IMR-90 (cell line): ENCODE results near the gene CFAP61. TPM values are rescaled to one million over a fixed set of nuclear protein-coding genes. Genes with fewer than 3 reads are reported as not detected.

Experiments used
- ATAC-seq: fragments of 200-7000 bp; cut with Tn5 transposase; 2 replicates; pipeline ENCODE4 v1.9.1; 2020; ENCODE audit warnings: low read depth, mild to moderate bottlenecking, moderate library complexity
- BruUV-seq: library from RNA; stranded (reverse); fragments of 400-500 nt; replicated peaks from 2 replicates; lab custom pipeline; 2021; lab: Mats Ljungman, UMichigan
- CTCF ChIA-PET: fragments of 300-600 bp; formaldehyde crosslinking; extraction: SDS; loops from one replicate; lab custom pipeline; 2021; ENCODE audit warnings: antibody characterized with exemption; lab: Yijun Ruan, JAX
- POLR2A ChIA-PET: fragments of 300-600 bp; sonication (Branson Sonifier 250); formaldehyde crosslinking; loops from one replicate; lab custom pipeline; 2022; ENCODE audit warnings: antibody characterized with exemption; ENCODE audit not compliant: unreplicated experiment; lab: Charles Lee
- DNase-seq: peaks from one replicate; pipeline ENCODE4 v3.0.0; 2013
- H2AFZ ChIP-seq: replicated peaks from 2 replicates; pipeline ENCODE3; 2013; ENCODE audit warnings: low read length, mild to moderate bottlenecking; ENCODE audit not compliant: poor library complexity
- H2AK5ac ChIP-seq: 2 replicates; pipeline ENCODE4 v1.6.1; 2013; ENCODE audit warnings: low read depth, low read length, inconsistent platforms
- H2AK9ac ChIP-seq: replicated peaks from 2 replicates; pipeline ENCODE3; 2013; ENCODE audit warnings: mild to moderate bottlenecking, low read depth, low read length, moderate library complexity; ENCODE audit not compliant: poor library complexity
- H2BK120ac ChIP-seq: 2 replicates; pipeline ENCODE4 v1.6.1; 2013; ENCODE audit warnings: low read depth, low read length, inconsistent platforms
- H2BK15ac ChIP-seq: 3 replicates; pipeline ENCODE4 v1.6.1; 2013; ENCODE audit warnings: low read depth, low read length, inconsistent platforms
- H2BK20ac ChIP-seq: 2 replicates; pipeline ENCODE4 v1.6.1; 2013; ENCODE audit warnings: low read depth, mild to moderate bottlenecking, inconsistent platforms, low read length, moderate library complexity
- H2BK5ac ChIP-seq: 2 replicates; pipeline ENCODE4 v1.6.1; 2013; ENCODE audit warnings: mild to moderate bottlenecking, low read depth, low read length, inconsistent platforms; ENCODE audit not compliant: poor library complexity, severe bottlenecking
- H3K14ac ChIP-seq: replicated peaks from 2 replicates; pipeline ENCODE4 v1.6.1; 2013; ENCODE audit warnings: low read depth, low read length, inconsistent platforms
- H3K18ac ChIP-seq: 2 replicates; pipeline ENCODE4 v1.6.1; 2013; ENCODE audit warnings: low read depth, low read length, control low read depth
- H3K23ac ChIP-seq: 2 replicates; pipeline ENCODE4 v1.6.1; 2013; ENCODE audit warnings: low read depth, low read length, inconsistent platforms
- H3K27ac ChIP-seq: 2 replicates; pipeline ENCODE4 v1.5.1; 2013; ENCODE audit warnings: mild to moderate bottlenecking, control low read depth, low read length; ENCODE audit not compliant: insufficient read depth
- H3K27me3 ChIP-seq: 2 replicates; pipeline ENCODE4 v1.6.1; 2013; ENCODE audit warnings: low read length; ENCODE audit not compliant: control insufficient read depth, insufficient read depth
- H3K36me3 ChIP-seq: 2 replicates; pipeline ENCODE4 v1.6.1; 2013; ENCODE audit warnings: low read length, mixed read lengths; ENCODE audit not compliant: control insufficient read depth, insufficient read depth
- H3K4ac ChIP-seq: 2 replicates; pipeline ENCODE4 v1.6.1; 2013; ENCODE audit warnings: low read depth, low read length, inconsistent platforms
- H3K4me1 ChIP-seq: 2 replicates; pipeline ENCODE4 v1.6.1; 2013; ENCODE audit warnings: low read length, mixed read lengths; ENCODE audit not compliant: control insufficient read depth, insufficient read depth
- H3K4me2 ChIP-seq: 2 replicates; pipeline ENCODE4 v1.6.1; 2013; ENCODE audit warnings: low read depth, mild to moderate bottlenecking, control low read depth, low read length, moderate library complexity
- H3K4me3 ChIP-seq: 2 replicates; pipeline ENCODE4 v1.5.1; 2013; ENCODE audit warnings: low read depth, mild to moderate bottlenecking, control low read depth, low read length, moderate library complexity; ENCODE audit not compliant: insufficient read depth
- H3K56ac ChIP-seq: 2 replicates; pipeline ENCODE4 v1.6.1; 2013; ENCODE audit warnings: low read length, inconsistent platforms; ENCODE audit not compliant: insufficient read depth; ENCODE audit errors: extremely low read depth
- H3K79me1 ChIP-seq, 2 experiments: 2 replicates each; pipeline ENCODE4 v1.6.1; 2013; ENCODE audit warnings: low read length in 2 of 2, inconsistent platforms in 1 of 2, low read depth in 1 of 2
- H3K9ac ChIP-seq: 2 replicates; pipeline ENCODE4 v1.6.1; 2013; ENCODE audit warnings: low read depth, low read length, control low read depth
- H3K9me1 ChIP-seq: 2 replicates; pipeline ENCODE4 v1.6.1; 2013; ENCODE audit warnings: low read length, inconsistent platforms; ENCODE audit not compliant: insufficient read depth
- H3K9me3 ChIP-seq: 2 replicates; pipeline ENCODE4 v1.6.1; 2013; ENCODE audit warnings: low read length; ENCODE audit not compliant: control insufficient read depth, insufficient read depth
- H4K20me1 ChIP-seq: 2 replicates; pipeline ENCODE4 v1.6.1; 2013; ENCODE audit warnings: low read length, inconsistent platforms; ENCODE audit not compliant: insufficient read depth
- H4K5ac ChIP-seq: 2 replicates; pipeline ENCODE4 v1.6.1; 2013; ENCODE audit warnings: mild to moderate bottlenecking, low read depth, low read length, control low read depth
- H4K8ac ChIP-seq, 2 experiments: 2 replicates each; pipeline ENCODE4 v1.6.1; 2013; ENCODE audit warnings: low read depth in 2 of 2, low read length in 2 of 2, control low read depth in 1 of 2, inconsistent platforms in 1 of 2
- H4K91ac ChIP-seq: 2 replicates; pipeline ENCODE4 v1.6.1; 2013; ENCODE audit warnings: low read depth, low read length, inconsistent platforms; ENCODE audit not compliant: insufficient read depth
- BHLHE40 ChIP-seq: fragments of 150-350 bp; IDR thresholded peaks from 2 replicates; pipeline ENCODE4 v1.6.1; 2016; ENCODE audit warnings: mild to moderate bottlenecking, low read depth, low read length
- CEBPB ChIP-seq: IDR thresholded peaks from 2 replicates; pipeline ENCODE4 v1.6.1; 2012; ENCODE audit warnings: low read depth, low read length, improper control_type of control experiment
- CHD1 ChIP-seq: IDR thresholded peaks from 2 replicates; pipeline ENCODE4 v1.6.1; 2012; ENCODE audit warnings: low read depth, low read length, improper control_type of control experiment
- FOS ChIP-seq: fragments of 150-350 bp; IDR thresholded peaks from 2 replicates; pipeline ENCODE4 v1.6.1; 2016; ENCODE audit warnings: low read depth, low read length
- MAFK ChIP-seq: IDR thresholded peaks from 2 replicates; pipeline ENCODE4 v1.6.1; 2012; ENCODE audit warnings: low read depth, low read length, improper control_type of control experiment
- MAZ ChIP-seq: IDR thresholded peaks from 2 replicates; pipeline ENCODE4 v1.6.1; 2012; ENCODE audit warnings: low read depth, mild to moderate bottlenecking, low read length, improper control_type of control experiment, moderate library complexity, borderline replicate concordance
- MXI1 ChIP-seq: IDR thresholded peaks from 2 replicates; pipeline ENCODE4 v1.6.1; 2012; ENCODE audit warnings: low read depth, mild to moderate bottlenecking, low read length, moderate library complexity, borderline replicate concordance
- NFE2L2 ChIP-seq: fragments of 150-350 bp; IDR thresholded peaks from 2 replicates; pipeline ENCODE4 v1.6.1; 2016; ENCODE audit warnings: low read depth, mild to moderate bottlenecking, low read length
- POLR2A ChIP-seq: IDR thresholded peaks from 2 replicates; pipeline ENCODE4 v1.6.1; 2012; ENCODE audit warnings: mild to moderate bottlenecking, low read depth, low read length
- RAD21 ChIP-seq: IDR thresholded peaks from 2 replicates; pipeline ENCODE4 v1.6.1; 2012; ENCODE audit warnings: low read length, improper control_type of control experiment
- RFX5 ChIP-seq: IDR thresholded peaks from 2 replicates; pipeline ENCODE4 v1.8.0; 2012; ENCODE audit warnings: low read depth, mild to moderate bottlenecking, low read length, moderate library complexity
- SMC3 ChIP-seq: fragments of 150-350 bp; IDR thresholded peaks from 2 replicates; pipeline ENCODE4 v1.6.1; 2016; ENCODE audit warnings: low read depth, mild to moderate bottlenecking, antibody characterized with exemption, low read length, moderate library complexity
- WGBS, 2 experiments: methylation state at CpG; one replicate each; pipeline versions ENCODE4 v1.1.5 to v1.1.7; 2013; ENCODE audit warnings: missing lambda C conversion rate in 2 of 2; ENCODE audit not compliant: insufficient read length in 1 of 2; ENCODE audit errors: extremely low coverage in 2 of 2; 5-methylcytosine and 5-hydroxymethylcytosine counted together
- dilution Hi-C: fragments of 300-500 bp; cut with HindIII; formaldehyde crosslinking; loops from one replicate; pipeline ENCODE4 v1.14.3; 2018; ENCODE audit warnings: low sequenced_read_pairs; ENCODE audit not compliant: unreplicated experiment
- in situ Hi-C: fragments of 300-500 bp; cut with MboI; formaldehyde crosslinking; loops from 3 replicates; pipeline ENCODE4 v1.14.3; 2019; ENCODE audit warnings: low sequenced_read_pairs, inconsistent platforms, mixed read lengths
- intact Hi-C: fragments of 100-400 bp; cut with micrococcal nuclease; formaldehyde crosslinking; loops from 2 replicates; pipeline ENCODE4 v1.10.0; 2022
- polyA plus RNA-seq, 3 experiments: library from polyadenylated mRNA; depleted of rRNA; stranded (reverse); fragments of >200 nt; gene quantifications; 2 replicates each; pipeline ENCODE4 v1.2.3, GENCODE V29; 2012; ENCODE audit warnings: low replicate concordance in 1 of 3
- total RNA-seq: library from RNA; depleted of rRNA; stranded (reverse); fragments of >200 nt; gene quantifications from 2 replicates; pipeline ENCODE4 v1.2.3, GENCODE V29; 2012
- TF ChIP-seq, protein P1 (sequence below): fragments of 150-350 bp; IDR thresholded peaks from 2 replicates; pipeline ENCODE4 v1.6.1; 2016; ENCODE audit warnings: low read depth, mild to moderate bottlenecking, low read length, moderate library complexity, borderline replicate concordance
- TF ChIP-seq, protein P2 (sequence below): fragments of 150-350 bp; IDR thresholded peaks from 2 replicates; pipeline ENCODE4 v1.6.1; 2017; ENCODE audit warnings: mild to moderate bottlenecking, antibody characterized with exemption, low read length, low read depth

CFAP61 gene
- total and polyA plus RNA-seq, 2 of the 4 experiments (the other 2 are of a cell fraction), result 0.07 TPM; not detected in 1

DNA sequence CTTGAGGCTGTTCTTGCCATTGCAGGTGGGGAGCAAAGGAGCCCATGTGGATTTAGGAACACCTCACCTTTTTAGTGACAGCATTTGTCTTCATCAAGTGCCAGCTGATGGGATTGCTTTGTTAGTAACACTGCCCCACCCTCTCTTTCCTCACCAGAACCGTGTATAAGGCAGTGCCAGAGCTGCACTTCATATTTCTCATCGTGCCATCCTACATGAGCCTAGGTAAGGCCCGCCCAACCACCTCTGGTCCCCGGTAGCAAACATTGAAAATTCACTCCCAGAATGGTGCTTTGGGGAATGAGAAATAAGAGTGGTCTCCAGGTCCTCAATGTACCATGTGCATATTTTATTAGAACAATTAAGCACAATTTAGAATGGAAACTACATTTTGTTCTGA, 22.7 kb downstream of the CFAP61 start:
- Histone ChIP-seq H3K18ac (no peak overlapping the region), H2AFZ (no peak overlapping the region), H2BK20ac (no peak overlapping the region), H3K36me3 (no peaks in the 10 kb centered on the region), H2AK5ac (no peak overlapping the region), H3K4me3 (no peak overlapping the region), H2BK5ac (no peak overlapping the region), H2AK9ac (no peak overlapping the region), H3K4me1 (no peaks in the 10 kb centered on the region), H2BK15ac (no peak overlapping the region), H3K9me1 (no peaks in the 10 kb centered on the region), H3K4ac (no peak overlapping the region), H3K23ac (no peak overlapping the region), H3K9ac (no peak overlapping the region), H4K20me1 (no peaks in the 10 kb centered on the region), H3K27ac (no peak overlapping the region), H4K5ac (no peak overlapping the region), H4K8ac (no peak overlapping the region), H3K4me2 (no peak overlapping the region), H3K27me3 (peaks cover 32% of the 10 kb centered on the region), H2BK120ac (no peak overlapping the region), H3K9me3 (no peaks in the 10 kb centered on the region), H4K91ac (no peak overlapping the region), H3K56ac (no peak overlapping the region), H3K14ac (no peak overlapping the region), H3K79me1 (no peaks in the 10 kb centered on the region)
- no TSS peak for BruUV-seq
- TF ChIP-seq MAZ (no peak), SMC3 (no peak), RAD21 (no peak), NFE2L2 (no peak), POLR2A (no peak), MXI1 (no peak), FOS (no peak), CHD1 (no peak), BHLHE40 (no peak), CEBPB (no peak), MAFK (no peak), RFX5 (no peak)
- TF ChIP-seq, protein P1, sequence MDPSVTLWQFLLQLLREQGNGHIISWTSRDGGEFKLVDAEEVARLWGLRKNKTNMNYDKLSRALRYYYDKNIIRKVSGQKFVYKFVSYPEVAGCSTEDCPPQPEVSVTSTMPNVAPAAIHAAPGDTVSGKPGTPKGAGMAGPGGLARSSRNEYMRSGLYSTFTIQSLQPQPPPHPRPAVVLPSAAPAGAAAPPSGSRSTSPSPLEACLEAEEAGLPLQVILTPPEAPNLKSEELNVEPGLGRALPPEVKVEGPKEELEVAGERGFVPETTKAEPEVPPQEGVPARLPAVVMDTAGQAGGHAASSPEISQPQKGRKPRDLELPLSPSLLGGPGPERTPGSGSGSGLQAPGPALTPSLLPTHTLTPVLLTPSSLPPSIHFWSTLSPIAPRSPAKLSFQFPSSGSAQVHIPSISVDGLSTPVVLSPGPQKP, result no peak
- TF ChIP-seq, protein P2, sequence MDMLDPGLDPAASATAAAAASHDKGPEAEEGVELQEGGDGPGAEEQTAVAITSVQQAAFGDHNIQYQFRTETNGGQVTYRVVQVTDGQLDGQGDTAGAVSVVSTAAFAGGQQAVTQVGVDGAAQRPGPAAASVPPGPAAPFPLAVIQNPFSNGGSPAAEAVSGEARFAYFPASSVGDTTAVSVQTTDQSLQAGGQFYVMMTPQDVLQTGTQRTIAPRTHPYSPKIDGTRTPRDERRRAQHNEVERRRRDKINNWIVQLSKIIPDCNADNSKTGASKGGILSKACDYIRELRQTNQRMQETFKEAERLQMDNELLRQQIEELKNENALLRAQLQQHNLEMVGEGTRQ, result no peak
- in situ Hi-C loops (loop anchor here (10.0 kb wide), 1 partner anchor 160 kb away; no protein-coding TSS in a partner anchor), intact Hi-C loops (no loop called here), dilution Hi-C loops (no loop called here)
- ATAC-seq (no peak), DNase-seq (no peak)
- ChIA-PET CTCF (no interaction called here), POLR2A (no interaction called here)
- WGBS, 2 experiments, result no CpG with 5 or more reads among the region's 4 CpGs
